Calu3 (cell line): ENCODE data around the gene GTSF1L. TPM values are rescaled to one million over a fixed set of nuclear protein-coding genes. Genes with fewer than 3 reads are reported as not detected.

Source experiments
- BruUV-seq: library from RNA; stranded (reverse); fragments of 400-500 nt; replicated peaks from 2 replicates; lab custom pipeline; 2021; lab: Mats Ljungman, UMichigan
- CTCF ChIA-PET: fragments of 300-600 bp; sonication (Branson Sonifier 250); formaldehyde crosslinking; loops from one replicate; lab custom pipeline; 2022; ENCODE audit warnings: antibody characterized with exemption; lab: Charles Lee
- DNase-seq: peaks from one replicate; pipeline ENCODE4 v3.0.0; 2022
- H3K27ac Mint-ChIP-seq: one replicate; pipeline ENCODE4 v1.8.0; 2022; ENCODE audit warnings: mixed read lengths; ENCODE audit not compliant: unreplicated experiment
- H3K27me3 Mint-ChIP-seq: one replicate; pipeline ENCODE4 v1.8.0; 2022; ENCODE audit warnings: mixed read lengths; ENCODE audit not compliant: unreplicated experiment
- H3K36me3 Mint-ChIP-seq: one replicate; pipeline ENCODE4 v1.8.0; 2022; ENCODE audit warnings: mild to moderate bottlenecking, moderate library complexity, mixed read lengths; ENCODE audit not compliant: insufficient read depth, unreplicated experiment
- H3K4me1 Mint-ChIP-seq: one replicate; pipeline ENCODE4 v1.8.0; 2022; ENCODE audit warnings: mild to moderate bottlenecking, low read depth, mixed read lengths; ENCODE audit not compliant: unreplicated experiment
- H3K4me3 Mint-ChIP-seq: one replicate; pipeline ENCODE4 v1.8.0; 2022; ENCODE audit warnings: mild to moderate bottlenecking, low read depth, moderate library complexity, mixed read lengths; ENCODE audit not compliant: unreplicated experiment
- H3K9me3 Mint-ChIP-seq: one replicate; pipeline ENCODE4 v1.8.0; 2022; ENCODE audit warnings: low read depth, mixed read lengths; ENCODE audit not compliant: unreplicated experiment
- CTCF ChIP-seq: fragments of 200-600 bp; IDR thresholded peaks from one replicate; pipeline ENCODE4 v1.8.0; 2022; ENCODE audit warnings: antibody characterized with exemption; ENCODE audit not compliant: unreplicated experiment
- intact Hi-C: fragments of 100-400 bp; cut with micrococcal nuclease; formaldehyde crosslinking; loops from one replicate; pipeline ENCODE4 v1.10.0; 2022; ENCODE audit not compliant: unreplicated experiment
- total RNA-seq: library from RNA; stranded (reverse); gene quantifications from 2 replicates; pipeline ENCODE4 v1.2.3, GENCODE V29; 2022

GTSF1L gene
- total RNA-seq, 1 experiment from 2014 or later: not detected

GRCh38 chr20:43728686-43729255 lies 2.0 kb upstream of the GTSF1L start:
- H3K9me3 Mint-ChIP-seq: no peaks in the 10 kb centered on the region
- H3K36me3 Mint-ChIP-seq: no peaks in the 10 kb centered on the region
- H3K27me3 Mint-ChIP-seq: peaks cover 50% of the 10 kb centered on the region
- CTCF ChIA-PET: interaction anchor here (0.6 to 1.0 kb wide), 2 partner anchors 8 to 113 kb away, joined by 3 to 6 read pairs; no protein-coding TSS in a partner anchor
- BruUV-seq: no TSS peak
- no peak overlapping the region for H3K27ac Mint-ChIP-seq
- H3K4me3 Mint-ChIP-seq: no peak overlapping the region
- DNase-seq: no peak
- intact Hi-C loops: no loop called here
- H3K4me1 Mint-ChIP-seq: no peaks in the 10 kb centered on the region
- TF ChIP-seq CTCF: no peak

- no TSS peak for BruUV-seq
- DNase-seq: no peak
- Mint-ChIP-seq H3K4me3 (no peak overlapping the region), H3K27ac (no peak overlapping the region), H3K4me1 (no peaks in the 10 kb centered on the region), H3K36me3 (no peaks in the 10 kb centered on the region), H3K27me3 (peaks cover 43% of the 10 kb centered on the region), H3K9me3 (no peaks in the 10 kb centered on the region)
- CTCF ChIA-PET: interaction anchor here (0.6 to 1.0 kb wide), 4 partner anchors 9 to 499 kb away, joined by 3 to 7 read pairs (median 6); no protein-coding TSS in a partner anchor
- TF ChIP-seq CTCF: no peak
- intact Hi-C loops: no loop called here
These were observed 1.3 kb upstream of the GTSF1L start for GRCh38 chr20:43727980-43728590.

DNA sequence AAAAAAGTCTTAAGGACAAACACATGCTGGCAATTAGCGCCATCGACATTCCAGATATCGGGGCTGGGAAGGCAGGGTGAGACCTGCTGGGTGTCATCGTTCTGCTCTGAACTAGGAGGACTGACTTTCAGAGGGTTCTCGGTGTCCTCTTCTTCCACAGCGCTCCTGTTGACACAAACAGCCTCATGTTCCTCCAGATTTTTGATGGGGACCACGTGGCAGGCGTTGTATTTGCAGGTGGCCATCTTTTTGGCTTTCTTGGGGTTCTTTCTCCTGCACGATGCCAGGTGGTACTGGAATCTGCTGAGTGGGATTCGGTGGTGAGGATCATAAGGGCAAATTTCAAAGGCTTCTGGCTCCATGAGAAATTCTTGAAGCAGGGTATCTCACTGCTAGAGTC lies 469 bp downstream of the GTSF1L start:
- H3K27me3 Mint-ChIP-seq: peaks cover 26% of the 10 kb centered on the region
- CTCF ChIA-PET: no interaction called here
- BruUV-seq: no TSS peak
- H3K27ac Mint-ChIP-seq: no peak overlapping the region
- H3K4me3 Mint-ChIP-seq: no peak overlapping the region
- TF ChIP-seq CTCF: no peak
- H3K9me3 Mint-ChIP-seq: no peaks in the 10 kb centered on the region
- no peaks in the 10 kb centered on the region for H3K36me3 Mint-ChIP-seq
- H3K4me1 Mint-ChIP-seq: no peaks in the 10 kb centered on the region
- no peak for DNase-seq
- intact Hi-C loops: no loop called here

DNA sequence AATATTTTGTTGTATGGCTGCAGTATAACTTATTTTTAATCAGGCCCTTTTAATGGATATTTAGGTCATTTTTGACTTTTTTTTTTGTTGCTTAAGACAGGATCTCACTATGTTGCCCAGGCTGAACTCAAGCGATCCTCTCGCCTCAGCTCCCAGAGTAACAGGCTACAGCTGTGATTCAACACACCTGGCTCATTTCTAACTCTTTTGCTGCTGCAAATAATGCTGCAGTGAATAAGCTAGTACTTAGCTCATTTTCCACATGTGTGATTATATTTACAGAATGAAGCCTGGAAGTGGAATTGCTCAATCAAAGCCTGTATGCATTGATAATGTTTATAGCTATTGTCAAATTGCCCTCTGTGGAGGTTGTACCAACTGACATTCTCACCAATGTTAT lies 1.1 kb downstream of the GTSF1L start:
- no peaks in the 10 kb centered on the region for H3K4me1 Mint-ChIP-seq
- intact Hi-C loops: no loop called here
- no TSS peak for BruUV-seq
- CTCF ChIA-PET: interaction anchor here (0.7 kb wide), 2 partner anchors 15 to 34 kb away, joined by 3 to 4 read pairs; no protein-coding TSS in a partner anchor
- no peak overlapping the region for H3K4me3 Mint-ChIP-seq
- DNase-seq: no peak
- no peaks in the 10 kb centered on the region for H3K9me3 Mint-ChIP-seq
- no peak overlapping the region for H3K27ac Mint-ChIP-seq
- TF ChIP-seq CTCF: no peak
- H3K27me3 Mint-ChIP-seq: peaks cover 19% of the 10 kb centered on the region
- H3K36me3 Mint-ChIP-seq: no peaks in the 10 kb centered on the region
